ENCODE measurements around the gene JAG2. TPM values are rescaled to one million over a fixed set of nuclear protein-coding genes. Genes with fewer than 3 reads are reported as not detected.

JAG2 gene
- polyA plus RNA-seq, 3 donors = 8.8 to 33.1 (median 19.0) TPM

- no peak overlapping the region for H3K27ac ChIP-seq (ENCODE audit: low read depth, low read length)
- WGBS, 3 donors = 15 to 28% (median 24%) methylated on average over 19 of the region's 19 CpGs
These were observed 2.6 kb upstream of the JAG2 start for GRCh38 chr14:105171004-105171673.

DNA sequence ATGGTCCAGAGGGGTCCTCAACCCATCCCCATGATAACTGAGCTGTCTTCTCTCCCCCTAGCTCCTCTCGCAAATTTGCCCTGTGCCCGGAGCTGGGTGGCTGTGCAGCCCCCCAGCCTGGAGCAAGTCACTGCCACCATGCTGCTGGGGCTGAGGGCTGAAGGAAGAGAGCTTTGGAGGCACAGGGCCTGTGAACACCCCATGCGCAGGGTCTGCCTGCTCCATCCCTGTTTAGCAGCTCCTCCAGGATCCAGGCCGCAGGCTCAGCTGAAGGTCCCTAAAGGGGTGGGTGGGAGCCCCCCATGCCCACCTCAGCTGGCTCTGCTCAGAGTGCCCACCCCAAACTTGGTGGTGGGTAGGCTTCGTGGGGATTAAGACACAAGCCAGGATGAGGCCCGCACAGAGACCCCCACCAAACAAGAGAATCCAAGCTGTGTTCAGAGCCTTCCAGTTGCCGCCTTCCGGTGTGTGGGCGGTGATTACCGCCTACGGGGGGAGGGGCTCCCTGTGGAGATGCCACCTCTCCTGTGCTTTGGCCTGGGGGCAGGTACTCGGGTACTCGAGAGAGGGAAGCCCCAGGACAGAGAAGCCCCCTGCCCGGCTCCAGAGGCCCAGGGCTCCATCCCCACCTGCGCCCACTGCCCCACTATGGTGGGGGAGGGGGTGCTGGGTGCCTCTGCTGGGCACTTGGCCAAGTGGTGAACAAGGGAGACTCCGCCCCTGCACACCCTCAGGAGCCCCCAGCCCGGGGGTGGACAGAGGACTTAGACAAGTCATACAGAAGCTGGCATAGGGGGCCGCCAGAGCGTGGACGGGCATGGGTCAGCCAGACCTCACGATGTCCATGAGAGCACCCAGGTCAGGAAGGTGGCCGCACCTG is 1.4 kb upstream of the JAG2 start:
- WGBS, 3 donors = 71 to 82% (median 75%) methylated on average over 22 of the region's 22 CpGs
- H3K27ac ChIP-seq (ENCODE audit: low read depth, low read length) = no peak overlapping the region

DNA sequence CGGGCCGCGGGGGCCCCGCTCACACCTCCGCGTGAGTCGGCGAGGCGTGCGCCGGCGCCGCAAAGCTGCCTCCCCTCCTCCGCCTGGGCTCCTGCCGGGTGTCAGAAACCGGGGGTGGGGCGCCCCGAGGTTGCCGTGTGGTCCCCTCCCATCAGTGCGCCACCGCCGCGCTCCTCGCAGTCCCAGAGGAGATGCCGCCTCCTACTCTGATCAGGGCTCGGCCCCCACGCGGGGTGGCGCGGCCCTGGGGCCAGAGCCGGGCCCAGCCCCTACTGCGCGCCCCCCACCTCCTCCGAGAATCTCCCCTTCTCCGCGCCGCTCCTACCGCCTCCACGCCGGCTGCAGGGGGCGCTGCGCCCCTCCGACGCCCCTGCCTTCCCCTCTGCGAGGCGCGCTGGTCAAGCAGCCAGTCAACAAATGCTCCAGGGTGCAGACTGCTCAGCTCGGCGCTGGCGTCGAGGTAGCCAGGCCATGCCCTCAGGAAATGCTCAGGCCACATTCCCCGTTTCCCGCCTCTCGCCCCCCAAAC is 467 bp upstream of the JAG2 start:
- 6 to 32% (median 8%) methylated on average over 30 to 54 of the region's 54 CpGs for WGBS, 3 donors
- no peak overlapping the region for H3K27ac ChIP-seq (ENCODE audit: low read depth, low read length)

DNA sequence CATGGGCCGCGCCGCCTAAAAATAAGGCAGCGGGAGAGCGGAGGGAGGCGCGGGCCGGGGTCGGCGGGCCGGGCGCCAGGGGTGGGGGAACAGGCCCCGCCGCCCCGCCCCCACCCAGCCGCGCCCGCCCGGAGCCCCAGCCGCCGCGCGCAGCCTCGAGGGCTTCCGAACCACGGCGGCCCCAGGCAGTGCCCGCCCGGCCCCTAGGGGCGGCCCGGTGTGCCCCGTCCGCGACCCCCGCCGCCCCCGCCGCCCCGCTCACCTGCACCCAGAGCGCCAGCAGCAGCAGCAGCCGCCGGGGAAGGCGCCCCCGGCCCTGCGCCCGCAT is 519 bp downstream of the JAG2 start:
- WGBS, 3 donors = 0 to 3% (median 0%) methylated on average over 17 to 35 of the region's 46 CpGs
- no peak overlapping the region for H3K27ac ChIP-seq (ENCODE audit: low read depth, low read length)

DNA sequence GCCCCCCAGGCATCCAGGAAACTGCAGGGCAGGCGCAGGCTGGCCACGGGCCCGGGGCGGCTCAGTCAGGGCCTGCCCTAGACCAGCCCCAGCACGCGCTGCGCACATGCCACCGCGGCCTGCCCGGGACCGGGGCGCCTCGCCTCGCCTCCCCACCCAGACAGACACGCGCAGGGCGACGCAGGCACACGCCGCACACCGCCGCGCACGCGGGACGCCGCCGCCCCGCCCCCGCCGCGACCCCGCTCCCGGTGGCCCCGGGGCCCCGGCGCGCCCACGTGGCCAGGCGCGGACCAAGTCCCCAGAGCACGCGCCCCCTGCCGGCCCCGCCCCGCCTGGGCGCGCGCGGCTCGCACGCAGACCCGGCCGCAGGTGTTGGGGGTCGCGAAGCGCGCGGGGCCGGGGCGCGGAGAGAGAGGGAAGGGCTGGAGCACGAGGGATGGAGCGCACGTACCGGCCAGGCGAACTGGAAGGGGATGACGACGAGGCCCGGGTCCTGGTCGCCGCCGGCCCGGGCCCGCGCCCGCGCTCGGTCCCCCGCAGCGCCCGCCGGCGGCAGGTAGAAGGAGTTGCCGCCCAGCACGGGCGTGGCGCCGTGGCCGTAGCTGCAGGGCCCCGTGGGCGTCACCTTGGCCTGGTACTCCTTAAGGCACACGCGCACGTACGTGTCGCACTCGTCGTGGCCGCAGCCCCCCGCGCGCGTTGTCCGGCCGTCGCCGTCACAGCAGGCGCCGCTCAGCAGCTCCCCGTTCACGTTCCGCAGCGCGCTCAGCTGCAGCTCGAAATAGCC is 1.1 kb downstream of the JAG2 start:
- no peak overlapping the region for H3K27ac ChIP-seq (ENCODE audit: low read depth, low read length)
- WGBS, 3 donors = 2 to 5% (median 4%) methylated on average over 79 to 115 of the region's 116 CpGs

DNA sequence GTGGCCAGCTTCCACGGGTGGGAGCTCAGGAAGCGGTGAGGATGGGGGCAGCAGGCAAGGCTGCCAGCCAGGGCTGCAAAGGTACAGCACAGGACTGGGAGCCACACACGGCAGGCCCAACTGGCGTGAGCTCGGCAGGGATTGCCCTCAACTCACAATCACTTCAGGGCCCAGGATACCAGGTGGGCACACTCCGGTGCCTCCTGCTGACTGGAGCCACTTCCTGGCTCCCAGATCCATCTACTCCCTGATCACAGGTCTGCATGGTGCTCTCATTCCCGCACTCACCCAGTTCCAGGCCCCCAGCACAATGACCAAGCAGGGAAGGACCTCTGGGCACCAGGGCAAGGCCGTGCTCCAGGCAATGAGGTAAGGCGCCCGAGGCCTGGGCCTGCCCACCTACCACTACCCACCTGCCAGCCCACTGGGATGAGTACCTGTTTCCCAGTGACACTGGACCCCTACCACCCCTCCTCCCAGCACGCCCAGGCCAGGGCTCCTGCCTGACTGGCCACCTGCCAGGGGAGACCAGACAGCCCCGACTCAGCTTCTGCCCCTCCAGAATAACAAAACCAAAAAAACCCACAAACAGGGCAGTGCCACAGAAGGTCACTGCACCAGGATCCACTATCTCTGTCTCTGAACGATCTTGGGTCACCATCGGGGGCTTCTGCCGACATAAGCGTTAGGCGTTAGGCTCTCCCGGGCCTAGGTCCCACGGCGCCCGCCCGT is 1.8 kb downstream of the JAG2 start:
- WGBS, 3 donors = 55 to 62% (median 58%) methylated on average over 22 of the region's 22 CpGs

GRCh38 chr14:105165761-105166485 is 2.7 kb downstream of the JAG2 start:
- H3K27ac ChIP-seq (ENCODE audit: low read depth, low read length) = no peak overlapping the region
- WGBS, 3 donors = 67 to 82% (median 80%) methylated on average over 28 to 32 of the region's 32 CpGs

More for the DNA sequence above, 1.8 kb downstream of the JAG2 start:
- no peak overlapping the region for H3K27ac ChIP-seq (ENCODE audit: low read depth, low read length)

- H3K27ac ChIP-seq (ENCODE audit: low read depth, low read length) = no peak overlapping the region
- 54 to 79% (median 73%) methylated on average over 10 of the region's 10 CpGs for WGBS, 3 donors
These were observed 3.4 kb downstream of the JAG2 start for GRCh38 chr14:105165134-105165704.

DNA sequence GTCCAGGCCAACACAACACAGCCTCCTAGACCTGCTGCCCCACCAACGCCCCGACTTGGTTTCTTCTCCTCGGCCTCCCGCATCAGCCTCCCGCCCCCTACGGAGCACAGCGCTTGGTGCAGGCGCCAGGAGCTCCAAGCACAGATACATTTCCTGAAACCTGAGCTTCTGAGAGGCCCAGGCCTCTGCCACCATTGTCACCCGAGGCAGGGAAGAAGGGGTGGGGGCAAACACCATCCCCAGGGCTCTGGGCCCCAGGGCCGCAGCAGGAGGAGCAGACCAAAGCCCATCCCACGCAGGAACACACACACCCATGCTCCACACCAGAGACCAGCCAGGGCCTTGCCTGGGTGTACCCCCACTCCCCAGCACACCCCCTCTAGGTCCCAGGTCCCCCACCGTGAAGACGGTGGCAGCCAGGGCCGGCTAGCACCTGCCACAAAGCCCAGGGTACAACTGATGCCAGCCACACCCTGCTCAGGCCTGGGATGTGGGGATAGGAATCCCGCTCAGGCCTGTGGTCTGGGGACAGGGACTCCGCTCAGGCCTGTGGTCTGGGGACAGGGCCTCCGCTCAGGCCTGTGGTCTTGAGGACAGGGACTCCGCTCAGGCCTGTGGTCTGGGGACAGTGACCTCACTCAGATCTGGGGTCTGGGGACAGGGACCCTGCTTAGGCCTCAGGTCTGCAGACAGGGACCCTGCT is 5.4 kb downstream of the JAG2 start:
- no peak overlapping the region for H3K27ac ChIP-seq (ENCODE audit: low read depth, low read length)
- WGBS, 3 donors = 74 to 84% (median 80%) methylated on average over 18 of the region's 18 CpGs

DNA sequence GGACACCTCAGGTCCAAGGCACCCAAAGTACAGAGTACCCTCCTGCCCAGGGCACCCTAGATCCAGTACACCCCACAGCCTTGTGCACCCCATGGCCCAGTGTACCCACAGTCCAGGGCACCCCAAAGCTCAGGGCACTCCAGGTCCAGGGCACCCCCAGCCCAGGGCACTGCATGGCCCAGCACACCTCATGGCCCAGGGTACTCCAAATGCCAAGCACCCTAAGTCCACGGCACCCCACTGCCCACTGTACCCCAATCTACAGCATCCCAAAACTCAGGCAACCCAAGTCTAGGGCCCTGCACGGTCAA is 6.0 kb downstream of the JAG2 start:
- WGBS, 3 donors = 89 to 98% (median 97%) methylated on average over 2 of the region's 2 CpGs
- H3K27ac ChIP-seq (ENCODE audit: low read depth, low read length) = no peak overlapping the region

- 71 to 91% (median 82%) methylated on average over 10 of the region's 10 CpGs for WGBS, 3 donors
These were observed 6.5 kb downstream of the JAG2 start for GRCh38 chr14:105161964-105162668.

DNA sequence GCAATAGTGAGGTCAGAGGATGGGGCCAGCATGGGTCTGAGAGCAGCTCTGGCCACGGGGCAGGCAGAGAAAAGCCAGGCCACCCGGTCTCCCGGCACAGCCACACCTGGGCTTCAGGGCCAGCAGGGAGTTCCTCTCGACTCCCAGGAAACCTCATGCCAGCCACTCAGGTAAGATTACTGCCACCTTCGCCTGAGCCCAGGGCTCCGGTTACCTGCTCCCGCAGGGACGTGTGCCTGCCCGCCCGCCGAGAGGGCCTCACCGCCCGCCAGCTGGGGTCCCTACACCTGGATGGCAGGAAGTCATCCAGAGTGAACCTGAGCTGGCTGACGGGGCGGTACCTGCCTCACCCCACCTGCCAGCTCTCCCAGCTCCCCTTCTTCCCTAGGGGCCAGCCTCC is 7.3 kb downstream of the JAG2 start:
- H3K27ac ChIP-seq (ENCODE audit: low read depth, low read length) = no peak overlapping the region
- WGBS, 3 donors = 41 to 84% (median 73%) methylated on average over 13 to 15 of the region's 15 CpGs

More at GRCh38 chr14:105161964-105162668, 6.5 kb downstream of the JAG2 start:
- H3K27ac ChIP-seq (ENCODE audit: low read depth, low read length) = no peak overlapping the region

DNA sequence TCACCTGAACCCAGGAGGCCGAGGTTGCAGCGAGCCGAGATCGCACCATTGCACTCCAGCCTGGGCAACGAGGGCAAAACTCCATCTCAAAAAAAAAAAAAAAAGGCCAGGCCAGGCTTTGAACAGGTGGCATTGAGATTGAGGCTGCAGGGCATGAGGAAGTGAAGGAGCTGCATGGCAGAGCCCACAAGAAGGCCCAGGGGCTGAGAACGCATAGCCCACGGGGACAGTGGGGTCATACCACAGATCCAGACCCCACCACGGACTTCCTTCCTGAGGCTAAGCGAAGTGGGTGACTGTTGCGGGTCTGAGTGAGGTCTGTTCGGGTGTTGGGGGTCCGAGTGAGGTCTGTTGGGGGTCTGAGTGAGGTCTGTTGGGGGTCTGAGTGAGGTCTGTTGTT is 7.8 kb downstream of the JAG2 start:
- 57 to 86% (median 67%) methylated on average over 12 of the region's 12 CpGs for WGBS, 3 donors
- no peak overlapping the region for H3K27ac ChIP-seq (ENCODE audit: low read depth, low read length)

DNA sequence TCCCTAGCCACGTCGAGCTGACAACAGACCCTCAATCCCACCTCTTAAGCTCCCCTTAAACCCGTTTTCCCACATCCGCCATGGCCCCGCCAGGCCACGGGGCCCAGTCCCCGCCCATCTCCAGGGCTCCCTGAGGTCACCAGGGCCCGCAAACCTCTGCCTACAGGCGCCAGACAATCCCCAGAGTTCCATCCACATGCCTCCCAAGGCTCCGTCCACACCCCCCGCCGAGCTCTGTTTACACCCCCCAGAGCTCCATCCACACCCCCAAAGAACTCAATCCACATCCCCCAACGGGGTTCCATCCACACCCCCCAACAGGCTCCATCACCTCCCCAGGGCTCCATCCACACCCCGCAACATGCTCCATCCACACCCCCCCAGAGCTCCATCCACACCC is 9.2 kb downstream of the JAG2 start:
- no peak overlapping the region for H3K27ac ChIP-seq (ENCODE audit: low read depth, low read length)
- 81 to 85% (median 85%) methylated on average over 12 to 14 of the region's 14 CpGs for WGBS, 3 donors

DNA sequence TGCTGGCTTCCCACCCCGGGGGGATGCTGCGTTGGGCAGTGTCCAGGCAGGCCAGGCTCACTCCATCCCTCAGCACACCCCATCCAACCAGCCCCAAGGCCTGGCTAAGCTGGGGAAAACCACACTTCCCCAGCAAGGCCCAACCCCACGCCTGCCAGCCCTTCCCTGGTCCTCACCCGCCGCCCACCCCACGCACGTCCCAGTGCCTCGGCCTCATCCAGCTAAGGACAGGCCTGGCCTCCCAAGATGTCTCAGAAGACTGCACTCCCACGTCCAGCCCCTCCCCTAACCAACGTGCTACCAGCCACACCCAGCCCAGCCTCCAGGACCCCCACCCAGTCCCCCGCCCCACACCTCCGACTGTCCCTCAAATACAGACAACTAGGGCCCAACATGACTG is 9.8 kb downstream of the JAG2 start:
- WGBS, 3 donors = 77 to 85% (median 78%) methylated on average over 10 to 12 of the region's 12 CpGs
- H3K27ac ChIP-seq (ENCODE audit: low read depth, low read length) = no peak overlapping the region

DNA sequence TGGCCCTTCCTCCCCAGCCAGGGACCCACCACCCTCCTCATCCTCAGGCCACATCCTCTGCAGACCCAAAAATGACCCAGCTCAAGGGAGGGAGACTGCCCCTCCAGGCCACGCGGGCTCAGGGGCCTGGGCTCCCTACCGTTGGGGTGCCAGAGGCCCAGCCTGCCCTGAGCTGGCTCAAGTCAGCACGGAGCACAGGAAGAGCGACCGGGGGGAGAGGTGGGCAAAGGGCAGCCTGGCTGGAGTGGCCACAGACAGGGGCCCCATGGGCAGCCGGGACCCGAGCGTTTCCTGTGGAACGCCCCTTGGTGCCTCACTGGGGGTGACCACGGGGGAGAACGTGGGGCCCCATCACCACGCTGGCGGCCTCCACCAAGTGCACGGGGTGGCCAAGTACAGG is 10.7 kb downstream of the JAG2 start:
- WGBS, 3 donors = 82 to 97% (median 87%) methylated on average over 14 to 15 of the region's 15 CpGs
- no peak overlapping the region for H3K27ac ChIP-seq (ENCODE audit: low read depth, low read length)
